GM12878 (cell line): ENCODE data around the gene HDAC9. TPM values are rescaled to one million over a fixed set of nuclear protein-coding genes. Genes with fewer than 3 reads are reported as not detected.

Source experiments
- ATAC-seq: fragments of 200-7000 bp; cut with Tn5 transposase; 3 replicates; pipeline ENCODE4 v1.9.1; 2020; ENCODE audit warnings: mild to moderate bottlenecking, moderate library complexity
- BruUV-seq: library from RNA; stranded (reverse); fragments of 400-500 nt; replicated peaks from 2 replicates; lab custom pipeline; 2021; lab: Mats Ljungman, UMichigan
- CTCF ChIA-PET: fragments of 300-600 bp; sonication (Branson Sonifier 250); formaldehyde crosslinking; extraction: SDS; loops from one replicate; lab custom pipeline; 2021; ENCODE audit warnings: inconsistent platforms; lab: Yijun Ruan, JAX
- POLR2A ChIA-PET: fragments of 350-600 bp; formaldehyde crosslinking; extraction: SDS; loops from one replicate; lab custom pipeline; 2021; ENCODE audit warnings: inconsistent platforms; lab: Charles Lee
- RAD21 ChIA-PET: fragments of 300-600 bp; sonication (Branson Sonifier 250); formaldehyde crosslinking; loops from one replicate; lab custom pipeline; 2023; ENCODE audit warnings: antibody characterized with exemption; ENCODE audit not compliant: unreplicated experiment; lab: Charles Lee
- SMC1A ChIA-PET: fragments of 300-600 bp; sonication (Branson Sonifier 250); formaldehyde crosslinking; loops from one replicate; lab custom pipeline; 2023; ENCODE audit not compliant: unreplicated experiment, uncharacterized antibody; lab: Charles Lee
- DNase-seq: peaks from one replicate; pipeline ENCODE4 v3.0.0-alpha.2; 2011; ENCODE audit warnings: low read depth, low spot score
- FAIRE-seq: peaks from 3 replicates; lab custom pipeline; 2011; peaks lifted over from hg19 to GRCh38; lab: Jason Lieb, UNC
- H2AFZ ChIP-seq: 2 replicates; pipeline ENCODE4 v1.6.0; 2011; ENCODE audit warnings: low read depth, low read length, control low read depth; ENCODE audit not compliant: control insufficient read depth
- H3K27ac ChIP-seq: 2 replicates; pipeline ENCODE4 v1.5.1; 2011; ENCODE audit warnings: control low read depth; ENCODE audit not compliant: control insufficient read depth, insufficient read depth
- H3K27me3 ChIP-seq, 2 experiments: replicated peaks in 1 of 2; 2 replicates each; pipeline versions ENCODE4 v1.6.0 to v1.6.1; 2011; ENCODE audit warnings: low read length in 1 of 2; ENCODE audit not compliant: control insufficient read depth in 2 of 2, insufficient read depth in 2 of 2
- H3K36me3 ChIP-seq, 2 experiments: 2 replicates each; pipeline ENCODE4 v1.5.1; 2011; ENCODE audit warnings: low read length in 1 of 2; ENCODE audit not compliant: control insufficient read depth in 2 of 2, insufficient read depth in 2 of 2
- H3K4me1 ChIP-seq: 2 replicates; pipeline ENCODE4 v1.6.1; 2011; ENCODE audit warnings: mild to moderate bottlenecking, low read length, moderate library complexity, mixed read lengths; ENCODE audit not compliant: control insufficient read depth, insufficient read depth
- H3K4me2 ChIP-seq: 2 replicates; pipeline ENCODE4 v1.6.0; 2011; ENCODE audit warnings: control low read depth; ENCODE audit not compliant: control insufficient read depth, insufficient read depth
- H3K4me3 ChIP-seq: fragments of 200-600 bp; sonication (generic); 2 replicates; pipeline ENCODE4 v1.5.1; 2016
- H3K79me2 ChIP-seq: 2 replicates; pipeline ENCODE4 v1.6.0; 2011; ENCODE audit warnings: low read length; ENCODE audit not compliant: control insufficient read depth, insufficient read depth
- H3K9ac ChIP-seq: 2 replicates; pipeline ENCODE4 v1.8.0; 2011; ENCODE audit warnings: low read length, control low read depth, mixed read lengths; ENCODE audit not compliant: control insufficient read depth, insufficient read depth
- H3K9me3 ChIP-seq: replicated peaks from 3 replicates; pipeline ENCODE4 v1.5.1; 2011; ENCODE audit warnings: mild to moderate bottlenecking, low read length; ENCODE audit not compliant: control insufficient read depth, insufficient read depth
- H4K20me1 ChIP-seq: 2 replicates; pipeline ENCODE4 v1.6.0; 2011; ENCODE audit not compliant: control insufficient read depth, insufficient read depth
- FOXK2 ChIP-seq: fragments of 450-650 bp; IDR thresholded peaks from 2 replicates; pipeline ENCODE4 v1.6.1; 2017; ENCODE audit warnings: mild to moderate bottlenecking, moderate library complexity
- FOXM1 ChIP-seq: IDR thresholded peaks from 2 replicates; pipeline ENCODE4 v1.6.1; 2012; ENCODE audit warnings: low read depth, mild to moderate bottlenecking, inconsistent platforms, low read length, moderate library complexity
- IKZF2 ChIP-seq, 2 experiments: fragments of 450-650 bp; IDR thresholded peaks; 2 replicates each; pipeline ENCODE4 v1.6.1; 2017; ENCODE audit warnings: mild to moderate bottlenecking in 2 of 2, moderate library complexity in 2 of 2
- IRF4 ChIP-seq: IDR thresholded peaks from 2 replicates; pipeline ENCODE4 v1.6.1; 2011; ENCODE audit warnings: low read depth, low read length
- LARP7 ChIP-seq: fragments of 450-650 bp; IDR thresholded peaks from 2 replicates; pipeline ENCODE4 v1.6.1; 2017; ENCODE audit warnings: mild to moderate bottlenecking
- NBN ChIP-seq: fragments of 450-650 bp; IDR thresholded peaks from 2 replicates; pipeline ENCODE4 v1.6.1; 2016
- POLR2A ChIP-seq: IDR thresholded peaks from 2 replicates; pipeline ENCODE4 v1.6.1; 2011; ENCODE audit warnings: low read depth, mild to moderate bottlenecking, low read length
- POU2F2 ChIP-seq: IDR thresholded peaks from 3 replicates; pipeline ENCODE4 v1.6.1; 2011; ENCODE audit warnings: low read depth, mild to moderate bottlenecking, low read length, borderline replicate concordance
- SPI1 ChIP-seq: IDR thresholded peaks from 2 replicates; pipeline ENCODE4 v1.6.1; 2011; ENCODE audit warnings: low read depth, mild to moderate bottlenecking, low read length, moderate library complexity, borderline replicate concordance; ENCODE audit not compliant: insufficient read depth
- SUPT20H ChIP-seq: IDR thresholded peaks from 2 replicates; pipeline ENCODE4 v1.6.1; 2011; ENCODE audit warnings: low read depth, mild to moderate bottlenecking, low read length, moderate library complexity, borderline replicate concordance; ENCODE audit not compliant: control insufficient read depth
- SUZ12 ChIP-seq: fragments of 200-600 bp; sonication (generic); IDR thresholded peaks from one replicate; pipeline ENCODE4 v1.6.1; 2018; ENCODE audit warnings: antibody characterized with exemption, mild to moderate bottlenecking; ENCODE audit not compliant: unreplicated experiment
- ZNF24 ChIP-seq: fragments of 450-650 bp; IDR thresholded peaks from 2 replicates; pipeline ENCODE4 v1.6.1; 2017; ENCODE audit warnings: antibody characterized with exemption, mild to moderate bottlenecking
- WGBS: methylation state at CpG from one replicate; pipeline ENCODE4 v1.1.6; 2016; ENCODE audit warnings: low lambda C conversion rate; ENCODE audit not compliant: insufficient replicate concordance, insufficient coverage; ENCODE audit errors: missing lambda C conversion rate; 5-methylcytosine and 5-hydroxymethylcytosine counted together
- in situ Hi-C: fragments of 300-500 bp; cut with MboI; formaldehyde crosslinking; loops from 9 replicates; pipeline ENCODE4 v1.14.3; 2018; ENCODE audit warnings: mixed read lengths
- intact Hi-C: fragments of 100-400 bp; cut with micrococcal nuclease; formaldehyde crosslinking; loops from one replicate; pipeline ENCODE4 v1.14.2; 2022; ENCODE audit not compliant: unreplicated experiment
- polyA plus RNA-seq, 11 experiments: library from polyadenylated mRNA; depleted of rRNA in 4 of 11; unstranded in 6 of 11; stranded (reverse) in 5 of 11; fragments of >200 nt; fragmentation: Nextera tagmentation in 4 of 11; fragmentation: Illumina TruSeq in 1 of 11; extraction: Ambion mirVana in 4 of 11; extraction: Trizol in 1 of 11; gene quantifications; 1 replicate in 1 of 11; 2 replicates in 10 of 11; pipeline versions ENCODE4 v1.2.1 to v1.2.3, GENCODE V29; 2011 to 2016; ENCODE audit warnings: inconsistent platforms in 2 of 11, missing spikeins in 2 of 11, low read depth in 1 of 11
- total RNA-seq, 4 experiments: library from RNA; depleted of rRNA in 3 of 4; stranded (reverse); fragments of >200 nt in 3 of 4; fragmentation: Illumina TruSeq in 1 of 4; extraction: Trizol in 1 of 4; gene quantifications; 2 replicates each; pipeline versions ENCODE4 v1.2.1 to v1.2.3, GENCODE V29; 2013 to 2021
- TF ChIP-seq, protein P1 (sequence below): fragments of 450-650 bp; IDR thresholded peaks from 2 replicates; pipeline ENCODE4 v1.6.1; 2018; ENCODE audit warnings: borderline replicate concordance, mild to moderate bottlenecking; ENCODE audit not compliant: partially characterized antibody
- TF ChIP-seq, protein P2 (sequence below): IDR thresholded peaks from 2 replicates; pipeline ENCODE4 v1.6.1; 2011; ENCODE audit warnings: borderline replicate concordance, low read depth, mild to moderate bottlenecking, moderate library complexity, mixed read lengths, low read length; ENCODE audit not compliant: insufficient read depth; ENCODE audit errors: extremely low read length
- TF ChIP-seq, protein P3 (sequence below): fragments of 450-650 bp; IDR thresholded peaks from 2 replicates; pipeline ENCODE4 v1.6.1; 2017; ENCODE audit warnings: borderline replicate concordance

HDAC9 gene
- total and polyA plus RNA-seq, 10 of the 15 experiments (the other 5 are each of a cell fraction or from before 2014, with no cell fraction given) = 0.73 to 12.8 (median 0.92) TPM

DNA sequence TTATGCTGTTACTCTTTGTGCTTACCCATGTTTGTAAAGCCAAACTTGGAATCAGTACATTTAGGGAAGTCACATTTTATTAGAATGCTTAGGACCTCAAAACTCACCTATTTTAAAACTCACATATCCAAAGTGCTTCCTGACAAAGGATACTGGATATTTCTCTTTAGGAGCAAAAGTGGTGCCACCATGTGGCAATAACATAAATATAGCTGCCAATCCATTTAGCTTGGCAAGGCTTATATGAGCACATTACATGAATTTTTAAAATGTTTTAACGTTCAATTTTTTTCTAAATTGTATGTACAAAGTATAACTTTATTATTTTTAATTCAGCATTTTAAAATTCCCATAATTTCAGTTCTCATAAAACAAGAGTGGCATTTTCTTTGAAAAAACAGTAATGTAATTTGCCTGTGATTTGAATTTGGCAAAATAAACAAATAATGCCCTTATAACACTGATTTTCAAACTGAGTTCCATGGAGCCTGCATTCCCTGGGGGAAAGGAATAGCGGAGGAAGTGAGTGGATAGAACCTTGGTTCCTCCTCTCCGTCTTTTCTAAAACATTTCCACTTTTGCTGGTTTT is 75.4 kb downstream of the HDAC9 start (continued):
- TF ChIP-seq, protein P1, sequence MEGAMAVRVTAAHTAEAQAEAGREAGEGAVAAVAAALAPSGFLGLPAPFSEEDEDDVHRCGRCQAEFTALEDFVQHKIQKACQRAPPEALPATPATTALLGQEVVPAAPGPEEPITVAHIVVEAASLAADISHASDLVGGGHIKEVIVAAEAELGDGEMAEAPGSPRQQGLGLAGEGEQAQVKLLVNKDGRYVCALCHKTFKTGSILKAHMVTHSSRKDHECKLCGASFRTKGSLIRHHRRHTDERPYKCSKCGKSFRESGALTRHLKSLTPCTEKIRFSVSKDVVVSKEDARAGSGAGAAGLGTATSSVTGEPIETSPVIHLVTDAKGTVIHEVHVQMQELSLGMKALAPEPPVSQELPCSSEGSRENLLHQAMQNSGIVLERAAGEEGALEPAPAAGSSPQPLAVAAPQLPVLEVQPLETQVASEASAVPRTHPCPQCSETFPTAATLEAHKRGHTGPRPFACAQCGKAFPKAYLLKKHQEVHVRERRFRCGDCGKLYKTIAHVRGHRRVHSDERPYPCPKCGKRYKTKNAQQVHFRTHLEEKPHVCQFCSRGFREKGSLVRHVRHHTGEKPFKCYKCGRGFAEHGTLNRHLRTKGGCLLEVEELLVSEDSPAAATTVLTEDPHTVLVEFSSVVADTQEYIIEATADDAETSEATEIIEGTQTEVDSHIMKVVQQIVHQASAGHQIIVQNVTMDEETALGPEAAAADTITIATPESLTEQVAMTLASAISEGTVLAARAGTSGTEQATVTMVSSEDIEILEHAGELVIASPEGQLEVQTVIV = no peak
- TF ChIP-seq FOXM1 (no peak), SUZ12 (no peak), ZNF24 (no peak)
- TF ChIP-seq, all 136 proteins: peak for 3

DNA sequence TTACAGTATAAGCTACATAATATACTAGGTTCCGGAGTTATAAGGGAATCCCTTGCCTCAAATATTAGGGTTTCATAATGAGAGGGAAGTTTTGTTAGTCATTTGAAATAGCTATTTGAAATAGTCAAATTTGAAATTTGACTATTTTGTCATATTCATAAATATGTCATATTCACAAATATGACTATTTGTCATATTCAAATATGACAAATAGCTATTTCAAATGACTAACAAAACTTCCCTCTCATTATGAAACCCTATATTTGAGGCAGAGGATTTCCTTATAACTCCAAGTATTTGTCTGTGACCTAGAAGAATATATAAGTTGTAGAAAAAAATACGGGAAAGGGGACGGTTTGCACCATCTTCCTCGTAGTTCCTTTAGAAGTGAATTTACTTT is 76.6 kb downstream of the HDAC9 start:
- FAIRE-seq (no peak), DNase-seq (no peak), ATAC-seq (no peak)
- no peak overlapping the region for H3K27ac ChIP-seq
- H3K27me3 ChIP-seq = no peaks in the 10 kb centered on the region
- no peak overlapping the region for H3K4me2 ChIP-seq
- no peak overlapping the region for H3K9ac ChIP-seq
- H3K79me2 ChIP-seq = no peaks in the 10 kb centered on the region
- ChIA-PET CTCF (interaction anchor here (0.7 to 9.7 kb wide), 8 partner anchors 11 to 220 kb away, joined by 3 to 110 read pairs (median 6); no protein-coding TSS in a partner anchor), POLR2A (no interaction called here), RAD21 (interaction anchor here (1.2 to 4.0 kb wide), 3 partner anchors 51 to 223 kb away, joined by 3 to 30 read pairs (median 7); no protein-coding TSS in a partner anchor), SMC1A (interaction anchor here (0.6 to 6.1 kb wide), 8 partner anchors 8 to 219 kb away, joined by 3 to 39 read pairs (median 5); no protein-coding TSS in a partner anchor)
- H3K36me3 ChIP-seq = no peaks in the 10 kb centered on the region
- no peaks in the 10 kb centered on the region for H3K4me1 ChIP-seq
- whole genome bisulfite sequencing = 45% methylated on average over 4 of the region's 4 CpGs
- H3K9me3 ChIP-seq = no peaks in the 10 kb centered on the region
- H3K4me3 ChIP-seq = no peak overlapping the region
- in situ Hi-C loops = no loop called here
- no TSS peak for BruUV-seq
- intact Hi-C loops = no loop called here
- H2AFZ ChIP-seq = no peak overlapping the region
- H4K20me1 ChIP-seq = no peaks in the 10 kb centered on the region
- no peak for TF ChIP-seq SPI1
- TF ChIP-seq, protein P2, sequence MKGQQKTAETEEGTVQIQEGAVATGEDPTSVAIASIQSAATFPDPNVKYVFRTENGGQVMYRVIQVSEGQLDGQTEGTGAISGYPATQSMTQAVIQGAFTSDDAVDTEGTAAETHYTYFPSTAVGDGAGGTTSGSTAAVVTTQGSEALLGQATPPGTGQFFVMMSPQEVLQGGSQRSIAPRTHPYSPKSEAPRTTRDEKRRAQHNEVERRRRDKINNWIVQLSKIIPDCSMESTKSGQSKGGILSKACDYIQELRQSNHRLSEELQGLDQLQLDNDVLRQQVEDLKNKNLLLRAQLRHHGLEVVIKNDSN = no peak
- TF ChIP-seq SUPT20H = no peak
- no peak for TF ChIP-seq IRF4
- TF ChIP-seq, protein P3, sequence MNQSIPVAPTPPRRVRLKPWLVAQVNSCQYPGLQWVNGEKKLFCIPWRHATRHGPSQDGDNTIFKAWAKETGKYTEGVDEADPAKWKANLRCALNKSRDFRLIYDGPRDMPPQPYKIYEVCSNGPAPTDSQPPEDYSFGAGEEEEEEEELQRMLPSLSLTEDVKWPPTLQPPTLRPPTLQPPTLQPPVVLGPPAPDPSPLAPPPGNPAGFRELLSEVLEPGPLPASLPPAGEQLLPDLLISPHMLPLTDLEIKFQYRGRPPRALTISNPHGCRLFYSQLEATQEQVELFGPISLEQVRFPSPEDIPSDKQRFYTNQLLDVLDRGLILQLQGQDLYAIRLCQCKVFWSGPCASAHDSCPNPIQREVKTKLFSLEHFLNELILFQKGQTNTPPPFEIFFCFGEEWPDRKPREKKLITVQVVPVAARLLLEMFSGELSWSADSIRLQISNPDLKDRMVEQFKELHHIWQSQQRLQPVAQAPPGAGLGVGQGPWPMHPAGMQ = no peak
- TF ChIP-seq POU2F2 = no peak
- no peak for TF ChIP-seq LARP7
- TF ChIP-seq POLR2A = no peak
- TF ChIP-seq IKZF2 (IDR thresholded peaks at IDR 0.05) = no peak
- TF ChIP-seq FOXK2 = no peak
- TF ChIP-seq NBN = no peak
